ENCODE measurements around the gene ARHGAP26. TPM values are rescaled to one million over a fixed set of nuclear protein-coding genes. Genes with fewer than 3 reads are reported as not detected.

Gene ARHGAP26
- total and polyA plus RNA-seq, 2 experiments from 2014 or later: 9.5 to 16.8 TPM

GRCh38 chr5:142835540-142835939, 65.4 kb downstream of the ARHGAP26 start:
- Histone ChIP-seq H3K4me2 (no peak overlapping the region), H4K20me1 (replicated peaks; ENCODE audit: insufficient read depth) (no peaks in the 10 kb centered on the region), H3K27ac (ENCODE audit: low read depth) (no peak overlapping the region), H3K4me3 (no peak overlapping the region), H3K36me3 (ENCODE audit: insufficient read depth) (no peaks in the 10 kb centered on the region), H3K79me2 (replicated peaks; ENCODE audit: insufficient read depth) (no peaks in the 10 kb centered on the region; the same call in 1 of the 2 replicates), H2AFZ (no peak overlapping the region), H3K9me2 (ENCODE audit: insufficient read depth) (peaks cover 10% of the 10 kb centered on the region; the same call in 1 of the 2 replicates), H3K4me1 (ENCODE audit: insufficient read depth) (peaks cover 19% of the 10 kb centered on the region), H3F3A (replicated peaks; ENCODE audit: low read depth) (no peaks in the 10 kb centered on the region), H3K27me3 (ENCODE audit: insufficient read depth) (no peaks in the 10 kb centered on the region)
- TF ChIP-seq POLR2AphosphoS5 (IDR thresholded peaks at IDR 0.05; ENCODE audit: low read depth) (no peak), EZH2 (IDR thresholded peaks at IDR 0.05; ENCODE audit: low read depth, unreplicated experiment) (no peak), CREB1 (CRISPR knock-in tag; IDR thresholded peaks at IDR 0.05; ENCODE audit: low read depth) (no peak), ZNF331 (CRISPR knock-in tag; IDR thresholded peaks at IDR 0.05; ENCODE audit: low read depth) (no peak), JUNB (IDR thresholded peaks at IDR 0.05; ENCODE audit: unreplicated experiment) (no peak), ETS1 (IDR thresholded peaks at IDR 0.05) (no peak), EZH2phosphoT487 (IDR thresholded peaks at IDR 0.05; ENCODE audit: unreplicated experiment) (no peak), NANOG (IDR thresholded peaks at IDR 0.05; ENCODE audit: borderline replicate concordance) (no peak), STAT1 (IDR thresholded peaks at IDR 0.05; ENCODE audit: unreplicated experiment) (no peak), CTCF (conservative IDR thresholded peaks at IDR 0.05; ENCODE audit: low read depth in 2 of 2) (no peak)
- TF ChIP-seq, protein P1, sequence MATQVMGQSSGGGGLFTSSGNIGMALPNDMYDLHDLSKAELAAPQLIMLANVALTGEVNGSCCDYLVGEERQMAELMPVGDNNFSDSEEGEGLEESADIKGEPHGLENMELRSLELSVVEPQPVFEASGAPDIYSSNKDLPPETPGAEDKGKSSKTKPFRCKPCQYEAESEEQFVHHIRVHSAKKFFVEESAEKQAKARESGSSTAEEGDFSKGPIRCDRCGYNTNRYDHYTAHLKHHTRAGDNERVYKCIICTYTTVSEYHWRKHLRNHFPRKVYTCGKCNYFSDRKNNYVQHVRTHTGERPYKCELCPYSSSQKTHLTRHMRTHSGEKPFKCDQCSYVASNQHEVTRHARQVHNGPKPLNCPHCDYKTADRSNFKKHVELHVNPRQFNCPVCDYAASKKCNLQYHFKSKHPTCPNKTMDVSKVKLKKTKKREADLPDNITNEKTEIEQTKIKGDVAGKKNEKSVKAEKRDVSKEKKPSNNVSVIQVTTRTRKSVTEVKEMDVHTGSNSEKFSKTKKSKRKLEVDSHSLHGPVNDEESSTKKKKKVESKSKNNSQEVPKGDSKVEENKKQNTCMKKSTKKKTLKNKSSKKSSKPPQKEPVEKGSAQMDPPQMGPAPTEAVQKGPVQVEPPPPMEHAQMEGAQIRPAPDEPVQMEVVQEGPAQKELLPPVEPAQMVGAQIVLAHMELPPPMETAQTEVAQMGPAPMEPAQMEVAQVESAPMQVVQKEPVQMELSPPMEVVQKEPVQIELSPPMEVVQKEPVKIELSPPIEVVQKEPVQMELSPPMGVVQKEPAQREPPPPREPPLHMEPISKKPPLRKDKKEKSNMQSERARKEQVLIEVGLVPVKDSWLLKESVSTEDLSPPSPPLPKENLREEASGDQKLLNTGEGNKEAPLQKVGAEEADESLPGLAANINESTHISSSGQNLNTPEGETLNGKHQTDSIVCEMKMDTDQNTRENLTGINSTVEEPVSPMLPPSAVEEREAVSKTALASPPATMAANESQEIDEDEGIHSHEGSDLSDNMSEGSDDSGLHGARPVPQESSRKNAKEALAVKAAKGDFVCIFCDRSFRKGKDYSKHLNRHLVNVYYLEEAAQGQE (IDR thresholded peaks at IDR 0.05; ENCODE audit: unreplicated experiment): no peak
- TF ChIP-seq, protein P2, sequence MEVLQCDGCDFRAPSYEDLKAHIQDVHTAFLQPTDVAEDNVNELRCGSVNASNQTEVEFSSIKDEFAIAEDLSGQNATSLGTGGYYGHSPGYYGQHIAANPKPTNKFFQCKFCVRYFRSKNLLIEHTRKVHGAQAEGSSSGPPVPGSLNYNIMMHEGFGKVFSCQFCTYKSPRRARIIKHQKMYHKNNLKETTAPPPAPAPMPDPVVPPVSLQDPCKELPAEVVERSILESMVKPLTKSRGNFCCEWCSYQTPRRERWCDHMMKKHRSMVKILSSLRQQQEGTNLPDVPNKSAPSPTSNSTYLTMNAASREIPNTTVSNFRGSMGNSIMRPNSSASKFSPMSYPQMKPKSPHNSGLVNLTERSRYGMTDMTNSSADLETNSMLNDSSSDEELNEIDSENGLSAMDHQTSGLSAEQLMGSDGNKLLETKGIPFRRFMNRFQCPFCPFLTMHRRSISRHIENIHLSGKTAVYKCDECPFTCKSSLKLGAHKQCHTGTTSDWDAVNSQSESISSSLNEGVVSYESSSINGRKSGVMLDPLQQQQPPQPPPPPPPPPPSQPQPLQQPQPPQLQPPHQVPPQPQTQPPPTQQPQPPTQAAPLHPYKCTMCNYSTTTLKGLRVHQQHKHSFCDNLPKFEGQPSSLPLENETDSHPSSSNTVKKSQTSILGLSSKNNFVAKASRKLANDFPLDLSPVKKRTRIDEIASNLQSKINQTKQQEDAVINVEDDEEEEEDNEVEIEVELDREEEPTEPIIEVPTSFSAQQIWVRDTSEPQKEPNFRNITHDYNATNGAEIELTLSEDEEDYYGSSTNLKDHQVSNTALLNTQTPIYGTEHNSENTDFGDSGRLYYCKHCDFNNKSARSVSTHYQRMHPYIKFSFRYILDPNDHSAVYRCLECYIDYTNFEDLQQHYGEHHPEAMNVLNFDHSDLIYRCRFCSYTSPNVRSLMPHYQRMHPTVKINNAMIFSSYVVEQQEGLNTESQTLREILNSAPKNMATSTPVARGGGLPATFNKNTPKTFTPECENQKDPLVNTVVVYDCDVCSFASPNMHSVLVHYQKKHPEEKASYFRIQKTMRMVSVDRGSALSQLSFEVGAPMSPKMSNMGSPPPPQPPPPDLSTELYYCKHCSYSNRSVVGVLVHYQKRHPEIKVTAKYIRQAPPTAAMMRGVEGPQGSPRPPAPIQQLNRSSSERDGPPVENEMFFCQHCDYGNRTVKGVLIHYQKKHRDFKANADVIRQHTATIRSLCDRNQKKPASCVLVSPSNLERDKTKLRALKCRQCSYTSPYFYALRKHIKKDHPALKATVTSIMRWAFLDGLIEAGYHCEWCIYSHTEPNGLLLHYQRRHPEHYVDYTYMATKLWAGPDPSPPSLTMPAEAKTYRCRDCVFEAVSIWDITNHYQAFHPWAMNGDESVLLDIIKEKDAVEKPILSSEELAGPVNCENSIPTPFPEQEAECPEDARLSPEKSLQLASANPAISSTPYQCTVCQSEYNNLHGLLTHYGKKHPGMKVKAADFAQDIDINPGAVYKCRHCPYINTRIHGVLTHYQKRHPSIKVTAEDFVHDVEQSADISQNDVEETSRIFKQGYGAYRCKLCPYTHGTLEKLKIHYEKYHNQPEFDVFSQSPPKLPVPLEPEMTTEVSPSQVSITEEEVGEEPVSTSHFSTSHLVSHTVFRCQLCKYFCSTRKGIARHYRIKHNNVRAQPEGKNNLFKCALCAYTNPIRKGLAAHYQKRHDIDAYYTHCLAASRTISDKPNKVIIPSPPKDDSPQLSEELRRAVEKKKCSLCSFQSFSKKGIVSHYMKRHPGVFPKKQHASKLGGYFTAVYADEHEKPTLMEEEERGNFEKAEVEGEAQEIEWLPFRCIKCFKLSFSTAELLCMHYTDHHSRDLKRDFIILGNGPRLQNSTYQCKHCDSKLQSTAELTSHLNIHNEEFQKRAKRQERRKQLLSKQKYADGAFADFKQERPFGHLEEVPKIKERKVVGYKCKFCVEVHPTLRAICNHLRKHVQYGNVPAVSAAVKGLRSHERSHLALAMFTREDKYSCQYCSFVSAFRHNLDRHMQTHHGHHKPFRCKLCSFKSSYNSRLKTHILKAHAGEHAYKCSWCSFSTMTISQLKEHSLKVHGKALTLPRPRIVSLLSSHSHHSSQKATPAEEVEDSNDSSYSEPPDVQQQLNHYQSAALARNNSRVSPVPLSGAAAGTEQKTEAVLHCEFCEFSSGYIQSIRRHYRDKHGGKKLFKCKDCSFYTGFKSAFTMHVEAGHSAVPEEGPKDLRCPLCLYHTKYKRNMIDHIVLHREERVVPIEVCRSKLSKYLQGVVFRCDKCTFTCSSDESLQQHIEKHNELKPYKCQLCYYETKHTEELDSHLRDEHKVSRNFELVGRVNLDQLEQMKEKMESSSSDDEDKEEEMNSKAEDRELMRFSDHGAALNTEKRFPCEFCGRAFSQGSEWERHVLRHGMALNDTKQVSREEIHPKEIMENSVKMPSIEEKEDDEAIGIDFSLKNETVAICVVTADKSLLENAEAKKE (CRISPR knock-in tag; IDR thresholded peaks at IDR 0.05): no peak
- H3K9me3 Mint-ChIP-seq: no peaks in the 10 kb centered on the region
- peaks cover 15% of the 10 kb centered on the region for H3K4me1 Mint-ChIP-seq
- DNase-seq (ENCODE audit: low spot score) (no peak), ATAC-seq (no peak)
- H3K27me3 Mint-ChIP-seq (ENCODE audit: insufficient read depth, low read depth, poor library complexity): peaks cover 2% of the 10 kb centered on the region
- no peak overlapping the region for H3K27ac Mint-ChIP-seq
- H3K36me3 Mint-ChIP-seq (ENCODE audit: low read depth): no peaks in the 10 kb centered on the region
- H3K4me3 Mint-ChIP-seq: no peak overlapping the region

All from GM23338 (cell line).